ENCODE measurements around the gene GIMAP8. TPM values are rescaled to one million over a fixed set of nuclear protein-coding genes. Genes with fewer than 3 reads are reported as not detected.

Gene GIMAP8
- total and polyA plus RNA-seq, 2 of the 8 experiments (the other 6 are each of a cell fraction or from before 2014, with no cell fraction given) = not detected

DNA sequence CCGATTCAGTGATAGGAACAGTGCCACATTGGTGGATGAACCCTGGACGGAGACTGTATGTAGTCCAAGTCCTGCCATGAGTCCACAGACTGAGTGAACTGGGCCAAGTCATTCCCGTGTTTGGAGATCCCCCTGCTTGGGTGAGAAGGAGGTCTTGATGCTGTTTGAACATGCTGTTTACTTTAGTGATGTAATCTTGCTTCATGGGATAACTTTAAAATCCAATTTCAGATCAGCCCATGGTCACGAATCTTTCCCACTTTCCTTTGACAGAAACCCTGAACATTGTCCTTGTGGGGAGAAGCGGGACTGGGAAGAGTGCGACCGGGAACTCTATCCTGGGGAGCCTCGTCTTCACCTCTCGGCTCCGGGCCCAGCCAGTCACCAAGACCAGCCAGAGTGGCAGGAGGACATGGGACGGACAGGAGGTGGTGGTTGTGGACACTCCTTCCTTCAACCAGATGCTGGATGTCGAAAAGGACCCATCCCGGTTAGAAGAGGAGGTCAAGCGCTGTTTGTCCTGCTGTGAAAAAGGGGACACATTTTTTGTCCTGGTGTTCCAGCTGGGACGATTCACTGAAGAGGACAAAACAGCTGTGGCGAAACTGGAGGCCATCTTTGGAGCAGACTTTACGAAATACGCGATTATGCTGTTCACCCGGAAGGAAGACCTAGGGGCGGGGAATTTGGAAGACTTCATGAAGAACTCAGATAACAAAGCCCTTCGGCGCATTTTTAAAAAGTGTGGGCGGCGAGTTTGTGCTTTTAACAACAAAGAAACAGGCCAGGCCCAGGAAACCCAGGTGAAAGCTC, 26.6 kb downstream of the GIMAP8 start:
- no peak overlapping the region for H2BK20ac ChIP-seq (ENCODE audit: low read length)
- no peak overlapping the region for H3K4ac ChIP-seq (replicated peaks; ENCODE audit: insufficient read length, low read depth, low read length)
- ChIA-PET POLR2A (ENCODE audit: partially characterized antibody) (no interaction called here), CTCF (ENCODE audit: partially characterized antibody) (no interaction called here)
- H3K79me1 ChIP-seq (ENCODE audit: low read depth, low read length) = no peaks in the 10 kb centered on the region
- H4K5ac ChIP-seq (ENCODE audit: insufficient read length, low read depth, low read length) = no peak overlapping the region
- WGBS, 2 experiments (ENCODE audit: extremely low coverage in 1 of 2, insufficient coverage in 1 of 2, insufficient read length in 1 of 2, insufficient replicate concordance in 2 of 2, low coverage in 1 of 2, low lambda C conversion rate in 2 of 2, missing lambda C conversion rate in 1 of 2) = 91% methylated on average over 25 of the region's 25 CpGs; no CpG with 5 or more reads in 1 of the 2 experiments
- H3K56ac ChIP-seq (replicated peaks; ENCODE audit: insufficient read length, low read depth, low read length) = no peak overlapping the region
- no peak overlapping the region for H2AFZ ChIP-seq (ENCODE audit: low read length)
- no peak overlapping the region for H4K8ac ChIP-seq (ENCODE audit: extremely low read depth, insufficient read depth, low read length)
- no peak overlapping the region for H4K91ac ChIP-seq (replicated peaks; ENCODE audit: insufficient read length, low read length)
- no peak overlapping the region for H2AK5ac ChIP-seq (ENCODE audit: low read depth, low read length)
- H2BK120ac ChIP-seq (replicated peaks; ENCODE audit: low read depth, low read length) = no peak overlapping the region
- no peak overlapping the region for H3K4me2 ChIP-seq (ENCODE audit: insufficient read depth in 1 of 2, low read depth in 2 of 2, low read length in 2 of 2)
- no peak overlapping the region for H3K14ac ChIP-seq (ENCODE audit: insufficient read length)
- H3K18ac ChIP-seq (ENCODE audit: extremely low read depth, low read length) = no peak overlapping the region
- TF ChIP-seq CHD1 (IDR thresholded peaks at IDR 0.05; ENCODE audit: low read depth, low read length) = no peak
- TF ChIP-seq EGR1 (IDR thresholded peaks at IDR 0.05; ENCODE audit: borderline replicate concordance, low read depth, low read length) = no peak
- H2BK15ac ChIP-seq (ENCODE audit: low read length) = no peak overlapping the region
- H3K4me3 ChIP-seq (ENCODE audit: extremely low read depth in 1 of 4, insufficient read depth in 2 of 4, low read depth in 3 of 4, low read length in 4 of 4) = no peak overlapping the region
- H3K23ac ChIP-seq (ENCODE audit: insufficient read length) = no peak overlapping the region
- no peaks in the 10 kb centered on the region for H3K79me2 ChIP-seq (ENCODE audit: control insufficient read depth in 1 of 2, insufficient read depth in 2 of 2, low read length in 2 of 2)
- H3K9ac ChIP-seq (replicated peaks in 1 of 4; ENCODE audit: extremely low read depth in 1 of 4, low read depth in 3 of 4, low read length in 3 of 4) = no peak overlapping the region
- no peak overlapping the region for H3K27ac ChIP-seq (ENCODE audit: low read depth, low read length)
- no peak for FAIRE-seq
- no peaks in the 10 kb centered on the region for H3K23me2 ChIP-seq (ENCODE audit: low read depth, low read length)
- DNase-seq (ENCODE audit: low read depth in 1 of 2, low spot score in 2 of 2) = no peak
- no peaks in the 10 kb centered on the region for H3K9me3 ChIP-seq (ENCODE audit: insufficient read depth in 2 of 2, low read depth in 1 of 2, low read length in 1 of 2)
- H3K27me3 ChIP-seq (replicated peaks in 1 of 4; ENCODE audit: control insufficient read depth in 3 of 4, extremely low read depth in 1 of 4, insufficient read depth in 3 of 4, low read length in 3 of 4) = no peaks in the 10 kb centered on the region
- H3K36me3 ChIP-seq (ENCODE audit: control insufficient read depth in 2 of 4, insufficient read depth in 4 of 4, low read length in 3 of 4) = no peaks in the 10 kb centered on the region
- no peak overlapping the region for H2BK5ac ChIP-seq (ENCODE audit: low read depth, low read length)
- H2BK12ac ChIP-seq (ENCODE audit: low read depth, low read length) = no peak overlapping the region
- peaks cover 0 to 3% (median 0%) of the 10 kb centered on the region in 4 experiments; a peak in 1 of 7 replicates for H3K4me1 ChIP-seq (replicated peaks in 1 of 4; ENCODE audit: control insufficient read depth in 3 of 4, insufficient read depth in 4 of 4, low read length in 3 of 4)
- no peaks in the 10 kb centered on the region for H4K20me1 ChIP-seq (replicated peaks in 1 of 2; ENCODE audit: control insufficient read depth in 1 of 2, insufficient read depth in 2 of 2, low read length in 2 of 2)

Data from H1 (cell line).